HG03159 (cell line): ENCODE data around the gene EGFR.
A peak's percentile ranks its signal among the peaks of the same experiment; 100 is the strongest.

ENCODE experiments used
- ATAC-seq: cut with Tn5 transposase; IDR thresholded peaks from one replicate; pipeline ENCODE4 v1.9.1; 2021; ENCODE audit warnings: mild to moderate bottlenecking, moderate library complexity; ENCODE audit not compliant: unreplicated experiment

EGFR gene

DNA sequence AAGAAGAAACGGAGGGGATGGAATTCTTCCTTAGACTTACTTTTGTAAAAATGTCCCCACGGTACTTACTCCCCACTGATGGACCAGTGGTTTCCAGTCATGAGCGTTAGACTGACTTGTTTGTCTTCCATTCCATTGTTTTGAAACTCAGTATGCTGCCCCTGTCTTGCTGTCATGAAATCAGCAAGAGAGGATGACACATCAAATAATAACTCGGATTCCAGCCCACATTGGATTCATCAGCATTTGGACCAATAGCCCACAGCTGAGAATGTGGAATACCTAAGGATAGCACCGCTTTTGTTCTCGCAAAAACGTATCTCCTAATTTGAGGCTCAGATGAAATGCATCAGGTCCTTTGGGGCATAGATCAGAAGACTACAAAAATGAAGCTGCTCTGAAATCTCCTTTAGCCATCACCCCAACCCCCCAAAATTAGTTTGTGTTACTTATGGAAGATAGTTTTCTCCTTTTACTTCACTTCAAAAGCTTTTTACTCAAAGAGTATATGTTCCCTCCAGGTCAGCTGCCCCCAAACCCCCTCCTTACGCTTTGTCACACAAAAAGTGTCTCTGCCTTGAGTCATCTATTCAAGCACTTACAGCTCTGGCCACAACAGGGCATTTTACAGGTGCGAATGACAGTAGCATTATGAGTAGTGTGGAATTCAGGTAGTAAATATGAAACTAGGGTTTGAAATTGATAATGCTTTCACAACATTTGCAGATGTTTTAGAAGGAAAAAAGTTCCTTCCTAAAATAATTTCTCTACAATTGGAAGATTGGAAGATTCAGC is 187.6 kb downstream of the EGFR start:
- ATAC-seq, result peak; percentile 58

DNA sequence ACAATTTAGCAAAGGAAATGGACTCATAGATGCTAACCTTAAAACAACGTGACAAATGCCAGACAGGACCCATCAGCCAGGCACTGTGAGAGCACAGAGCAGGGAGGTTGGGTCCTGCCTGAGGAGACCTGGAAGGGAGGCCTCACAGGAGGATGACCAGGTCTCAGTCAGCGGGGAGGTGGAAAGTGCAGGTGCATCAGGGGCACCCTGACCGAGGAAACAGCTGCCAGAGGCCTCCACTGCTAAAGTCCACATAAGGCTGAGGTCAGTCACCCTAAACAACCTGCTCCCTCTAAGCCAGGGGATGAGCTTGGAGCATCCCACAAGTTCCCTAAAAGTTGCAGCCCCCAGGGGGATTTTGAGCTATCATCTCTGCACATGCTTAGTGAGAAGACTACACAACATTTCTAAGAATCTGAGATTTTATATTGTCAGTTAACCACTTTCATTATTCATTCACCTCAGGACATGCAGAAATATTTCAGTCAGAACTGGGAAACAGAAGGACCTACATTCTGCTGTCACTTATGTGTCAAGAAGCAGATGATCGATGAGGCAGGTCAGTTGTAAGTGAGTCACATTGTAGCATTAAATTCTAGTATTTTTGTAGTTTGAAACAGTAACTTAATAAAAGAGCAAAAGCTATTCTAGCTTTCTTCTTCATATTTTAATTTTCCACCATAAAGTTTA is 188.8 kb downstream of the EGFR start:
- ATAC-seq, result no peak

DNA sequence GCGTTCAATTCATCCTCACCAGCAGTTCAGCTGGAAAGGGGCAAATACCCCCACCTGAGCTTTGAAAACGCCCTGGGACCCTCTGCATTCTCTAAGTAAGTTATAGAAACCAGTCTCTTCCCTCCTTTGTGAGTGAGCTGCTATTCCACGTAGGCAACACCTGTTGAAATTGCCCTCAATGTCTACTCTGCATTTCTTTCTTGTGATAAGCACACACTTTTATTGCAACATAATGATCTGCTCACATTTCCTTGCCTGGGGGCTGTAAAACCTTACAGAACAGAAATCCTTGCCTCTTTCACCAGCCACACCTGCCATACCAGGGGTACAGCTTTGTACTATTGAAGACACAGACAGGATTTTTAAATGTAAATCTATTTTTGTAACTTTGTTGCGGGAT is 190.5 kb downstream of the EGFR start:
- ATAC-seq, result no peak

- ATAC-seq, result no peak
These were observed 191.4 kb downstream of the EGFR start for GRCh38 chr7:55210176-55210575.

DNA sequence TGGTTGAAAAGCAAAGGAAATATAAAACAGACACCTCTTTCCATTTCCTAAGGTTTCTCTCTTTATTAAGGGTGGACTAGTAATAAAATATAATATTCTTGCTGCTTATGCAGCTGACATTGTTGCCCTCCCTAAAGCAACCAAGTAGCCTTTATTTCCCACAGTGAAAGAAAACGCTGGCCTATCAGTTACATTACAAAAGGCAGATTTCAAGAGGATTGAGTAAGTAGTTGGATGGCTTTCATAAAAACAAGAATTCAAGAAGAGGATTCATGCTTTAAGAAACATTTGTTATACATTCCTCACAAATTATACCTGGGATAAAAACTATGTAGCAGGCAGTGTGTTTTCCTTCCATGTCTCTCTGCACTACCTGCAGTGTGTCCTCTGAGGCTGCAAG is 191.9 kb downstream of the EGFR start:
- no peak for ATAC-seq

- ATAC-seq, result no peak
These were observed 192.9 kb downstream of the EGFR start for GRCh38 chr7:55211726-55212125.

GRCh38 chr7:55212176-55212575 is 193.4 kb downstream of the EGFR start:
- ATAC-seq, result no peak

- ATAC-seq, result no peak
These were observed 194.0 kb downstream of the EGFR start for GRCh38 chr7:55212838-55213237.

DNA sequence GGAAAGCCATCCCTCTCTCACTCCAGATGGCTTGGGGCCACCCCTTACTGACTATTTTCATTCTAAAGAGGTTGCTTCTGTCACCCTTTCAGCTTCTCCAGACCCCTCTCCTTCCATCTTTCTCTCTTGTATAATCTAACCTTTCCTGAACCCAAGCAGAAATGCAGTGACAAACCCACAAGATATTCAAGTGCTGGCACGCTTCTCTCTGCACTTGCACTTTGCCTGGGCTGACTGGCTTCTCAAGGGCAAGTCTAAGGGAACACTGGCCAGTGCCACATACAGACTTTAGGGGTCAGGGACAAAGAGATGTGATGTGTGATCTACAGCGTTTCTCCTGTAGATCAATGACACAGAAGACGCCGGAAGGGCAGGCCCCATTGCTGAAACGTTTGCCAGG is 195.9 kb downstream of the EGFR start:
- no peak for ATAC-seq

- no peak for ATAC-seq
These were observed 204.2 kb downstream of the EGFR start for GRCh38 chr7:55223023-55223422.

DNA sequence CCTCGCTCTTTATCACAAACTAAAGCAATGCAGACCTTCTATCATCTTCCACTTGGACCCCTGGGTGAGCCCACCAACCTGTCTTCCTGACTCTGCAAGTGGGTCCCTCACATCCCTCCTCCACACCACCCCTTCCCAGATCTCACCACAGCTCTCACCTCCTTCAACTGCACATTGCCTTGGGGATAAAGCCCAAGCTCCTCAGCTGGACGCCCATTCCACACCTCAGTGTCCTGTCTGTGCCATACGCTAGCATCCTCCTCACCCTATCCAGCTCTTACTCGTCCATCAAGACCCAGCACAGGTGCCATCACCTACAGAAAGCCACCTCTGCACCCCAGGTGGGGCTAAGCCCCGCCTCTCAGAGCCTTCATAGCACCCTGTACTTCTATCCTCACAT is 205.3 kb downstream of the EGFR start:
- no peak for ATAC-seq

- no peak for ATAC-seq
These were observed 206.0 kb downstream of the EGFR start for GRCh38 chr7:55224810-55225209.

- ATAC-seq, result no peak
These were observed 211.2 kb downstream of the EGFR start for GRCh38 chr7:55230014-55230413.

GRCh38 chr7:55231736-55232280 is 213.0 kb downstream of the EGFR start:
- ATAC-seq, result no peak

- ATAC-seq, result no peak
These were observed 214.2 kb downstream of the EGFR start for GRCh38 chr7:55233001-55233400.

- ATAC-seq, result no peak
These were observed 215.6 kb downstream of the EGFR start for GRCh38 chr7:55234408-55234807.

GRCh38 chr7:55235115-55235514 is 216.3 kb downstream of the EGFR start:
- no peak for ATAC-seq

DNA sequence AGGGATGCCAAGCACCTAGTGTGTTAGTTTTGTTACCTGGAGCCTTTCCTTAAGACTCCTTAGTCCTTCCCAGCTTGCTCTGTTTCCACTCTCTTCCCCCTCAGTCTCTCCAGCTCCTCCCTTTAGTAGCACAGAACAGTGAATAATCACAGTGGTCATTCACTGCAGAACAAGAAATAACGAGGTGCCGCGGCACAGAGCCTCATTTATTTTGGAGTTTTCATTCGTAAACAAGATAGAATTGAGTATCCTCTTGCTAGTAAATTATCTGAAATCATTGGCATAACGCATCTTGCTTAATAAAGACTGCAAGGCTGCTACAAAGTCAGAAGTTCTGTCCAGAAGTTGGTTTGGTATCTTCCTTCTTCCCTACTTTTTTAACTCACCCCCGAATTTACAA is 217.0 kb downstream of the EGFR start:
- no peak for ATAC-seq

GRCh38 chr7:55236476-55236875 is 217.7 kb downstream of the EGFR start:
- no peak for ATAC-seq

DNA sequence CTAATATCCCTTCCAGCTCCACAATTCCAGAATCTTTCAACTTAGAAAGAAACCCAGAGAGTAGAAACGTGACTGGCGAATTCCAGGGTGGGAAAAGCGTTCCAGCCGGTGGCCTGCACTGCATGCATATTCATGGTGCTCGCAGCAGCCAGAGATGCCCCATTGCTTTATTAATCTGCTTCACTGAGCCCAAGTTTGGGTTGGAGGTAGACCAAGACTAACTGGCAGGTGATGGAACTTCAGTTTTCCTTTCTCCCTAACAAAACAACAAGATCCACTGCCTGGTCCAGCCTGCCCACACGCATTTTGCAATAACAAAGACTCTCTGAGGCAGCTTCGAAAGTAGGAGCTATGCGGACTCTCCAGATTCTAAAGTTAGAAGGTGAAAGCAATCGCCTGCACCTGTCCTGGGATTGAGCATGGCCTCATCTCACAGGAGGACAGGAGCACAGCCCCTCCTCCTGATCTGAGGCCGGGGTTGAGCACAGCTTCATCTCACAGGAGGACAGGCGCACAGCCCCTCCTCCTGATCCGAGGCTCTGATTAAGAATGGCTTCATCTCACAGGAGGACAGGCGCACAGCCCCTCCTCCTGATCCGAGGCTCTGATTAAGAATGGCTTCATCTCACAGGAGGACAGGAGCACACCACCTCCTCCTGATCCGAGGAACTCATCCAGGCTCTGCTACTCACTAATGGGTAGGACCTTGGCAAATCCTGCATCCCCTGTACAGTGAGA is 218.5 kb downstream of the EGFR start:
- no peak for ATAC-seq

GRCh38 chr7:55239406-55239805 is 220.6 kb downstream of the EGFR start:
- ATAC-seq, result no peak
